Endothelial cell of umbilical vein (primary cell): ENCODE results near the gene BRAP. TPM values are rescaled to one million over a fixed set of nuclear protein-coding genes. Genes with fewer than 3 reads are reported as not detected.

Experiments
- BruUV-seq: library from RNA; stranded (reverse); fragments of 400-500 nt; replicated peaks from 2 replicates; lab custom pipeline; 2021; lab: Mats Ljungman, UMichigan
- CTCF ChIA-PET: fragments of 300-600, 350-600 bp; sonication (Branson Sonifier 250); formaldehyde crosslinking; loops from one replicate; lab custom pipeline; 2021; ENCODE audit warnings: antibody characterized with exemption, inconsistent platforms; lab: Charles Lee
- POLR2A ChIA-PET: fragments of 300-600, 350-600 bp; sonication (Branson Sonifier 250); formaldehyde crosslinking; loops from one replicate; lab custom pipeline; 2021; ENCODE audit warnings: antibody characterized with exemption, inconsistent platforms; lab: Charles Lee
- DNase-seq: peaks from one replicate; pipeline ENCODE4 v3.0.0-alpha.2; 2011; ENCODE audit warnings: low read depth, low spot score
- FAIRE-seq: peaks from 2 replicates; lab custom pipeline; 2011; peaks lifted over from hg19 to GRCh38; lab: Jason Lieb, UNC
- H2AFZ ChIP-seq: 2 replicates; pipeline ENCODE4 v1.6.0; 2012; ENCODE audit warnings: low read depth, low read length, control low read depth, inconsistent platforms
- H3K27ac ChIP-seq: 2 replicates; pipeline ENCODE4 v1.5.1; 2011; ENCODE audit warnings: low read depth, mild to moderate bottlenecking, control low read depth, low read length, moderate library complexity; ENCODE audit not compliant: insufficient read depth
- H3K27me3 ChIP-seq, 2 experiments: 2 replicates each; pipeline versions ENCODE4 v1.6.0 to v1.6.1; 2011; ENCODE audit warnings: low read length in 2 of 2, mixed read lengths in 1 of 2; ENCODE audit not compliant: control insufficient read depth in 2 of 2, insufficient read depth in 2 of 2
- H3K36me3 ChIP-seq, 2 experiments: 2 replicates in 1 of 2; 3 replicates in 1 of 2; pipeline ENCODE4 v1.5.1; 2011; ENCODE audit warnings: low read length in 2 of 2, mild to moderate bottlenecking in 1 of 2, moderate library complexity in 1 of 2; ENCODE audit not compliant: control insufficient read depth in 2 of 2, insufficient read depth in 2 of 2; ENCODE audit errors: extremely low read depth in 1 of 2
- H3K4me1 ChIP-seq: 3 replicates; pipeline ENCODE4 v1.5.1; 2011; ENCODE audit warnings: mild to moderate bottlenecking, low read length; ENCODE audit not compliant: control insufficient read depth, insufficient read depth; ENCODE audit errors: extremely low read depth
- H3K4me2 ChIP-seq: 2 replicates; pipeline ENCODE4 v1.6.1; 2011; ENCODE audit warnings: low read length, control low read depth, mixed read lengths; ENCODE audit not compliant: insufficient read depth
- H3K4me3 ChIP-seq, 3 experiments: fragments of 200-600 bp in 1 of 3; sonication (generic), shearing (Covaris generic) in 1 of 3; replicated peaks in 1 of 3; 2 replicates each; pipeline ENCODE4 v1.5.1; 2011 to 2016; ENCODE audit warnings: control low read depth in 3 of 3, low read length in 3 of 3, mild to moderate bottlenecking in 2 of 3, inconsistent platforms in 1 of 3, low read depth in 1 of 3, moderate library complexity in 1 of 3; ENCODE audit not compliant: insufficient read depth in 1 of 3
- H3K79me2 ChIP-seq: 2 replicates; pipeline ENCODE4 v1.6.0; 2012; ENCODE audit warnings: low read length, inconsistent platforms; ENCODE audit not compliant: control insufficient read depth, insufficient read depth
- H3K9ac ChIP-seq: replicated peaks from 2 replicates; pipeline ENCODE3; 2011; ENCODE audit warnings: low read length, control low read depth; ENCODE audit not compliant: insufficient read depth; ENCODE audit errors: extremely low read depth
- H3K9me1 ChIP-seq: replicated peaks from 3 replicates; pipeline ENCODE4 v1.6.0; 2011; ENCODE audit warnings: mild to moderate bottlenecking, low read length; ENCODE audit not compliant: control insufficient read depth, insufficient read depth; ENCODE audit errors: extremely low read depth
- H3K9me3 ChIP-seq: replicated peaks from 2 replicates; pipeline ENCODE4 v1.5.1; 2012; ENCODE audit warnings: low read length, inconsistent platforms; ENCODE audit not compliant: control insufficient read depth, insufficient read depth
- H4K20me1 ChIP-seq: replicated peaks from 2 replicates; pipeline ENCODE3; 2011; ENCODE audit warnings: mild to moderate bottlenecking, low read length; ENCODE audit not compliant: control insufficient read depth, insufficient read depth; ENCODE audit errors: extremely low read depth
- EZH2 ChIP-seq: IDR thresholded peaks from 2 replicates; pipeline ENCODE4 v1.6.1; 2012; ENCODE audit warnings: borderline replicate concordance, low read depth, mild to moderate bottlenecking, moderate library complexity, low read length, inconsistent platforms; ENCODE audit not compliant: severe bottlenecking
- FOS ChIP-seq: IDR thresholded peaks from 2 replicates; pipeline ENCODE4 v1.6.1; 2011; ENCODE audit warnings: mild to moderate bottlenecking, low read length, moderate library complexity, borderline replicate concordance; ENCODE audit not compliant: insufficient read depth
- GATA2 ChIP-seq: IDR thresholded peaks from 2 replicates; pipeline ENCODE4 v1.7.0; 2011; ENCODE audit warnings: low read depth, mild to moderate bottlenecking, moderate library complexity, mixed read lengths, low read length; ENCODE audit not compliant: insufficient read length, insufficient read depth
- JUN ChIP-seq: IDR thresholded peaks from 2 replicates; pipeline ENCODE4 v1.6.1; 2011; ENCODE audit warnings: borderline replicate concordance, low read depth; ENCODE audit not compliant: insufficient read length, insufficient read depth
- MYC ChIP-seq: IDR thresholded peaks from one replicate; pipeline ENCODE4 v1.6.1; 2011; ENCODE audit warnings: mild to moderate bottlenecking, low read depth, low read length
- POLR2A ChIP-seq: IDR thresholded peaks from 2 replicates; pipeline ENCODE4 v1.6.1; 2012; ENCODE audit warnings: low read depth, mild to moderate bottlenecking, control low read depth, low read length
- POLR2AphosphoS5 ChIP-seq: IDR thresholded peaks from 2 replicates; pipeline ENCODE4 v1.6.1; 2012; ENCODE audit warnings: low read depth, mild to moderate bottlenecking, control low read depth, low read length, moderate library complexity; ENCODE audit not compliant: insufficient read depth
- dilution Hi-C: fragments of 300-500 bp; cut with MboI; formaldehyde crosslinking; loops from one replicate; pipeline ENCODE4 v1.15.0; 2019; ENCODE audit warnings: low sequenced_read_pairs; ENCODE audit not compliant: extremely low pct_ligation_motif_present
- intact Hi-C: fragments of 100-400 bp; cut with micrococcal nuclease; formaldehyde crosslinking; loops from one replicate; pipeline ENCODE4 v1.10.0; 2022
- polyA plus RNA-seq, 4 experiments: library from polyadenylated mRNA; depleted of rRNA in 3 of 4; stranded (reverse) in 3 of 4; unstranded in 1 of 4; fragments of >200 nt; gene quantifications; 2 replicates each; pipeline versions ENCODE4 v1.2.1 to v1.2.3, GENCODE V29; 2011 to 2012; ENCODE audit warnings: missing spikeins in 1 of 4
- total RNA-seq: library from RNA; stranded (reverse); gene quantifications from 2 replicates; pipeline ENCODE4 v1.2.3, GENCODE V29; 2021
- TF ChIP-seq, protein P1 (sequence below), 2 donors: IDR thresholded peaks; 1 replicate in 1 of 2; 2 replicates in 1 of 2; pipeline ENCODE4 v1.5.1; 2011; ENCODE audit warnings: low read length in 2 of 2, mild to moderate bottlenecking in 2 of 2, moderate library complexity in 2 of 2, control low read depth in 1 of 2, inconsistent platforms in 1 of 2, low read depth in 1 of 2; ENCODE audit not compliant: insufficient read depth in 1 of 2; ENCODE audit errors: extremely low read depth in 1 of 2
- TF ChIP-seq, protein P2 (sequence below): IDR thresholded peaks from 2 replicates; pipeline ENCODE4 v1.6.1; 2011; ENCODE audit not compliant: insufficient read depth, insufficient read length

The BRAP gene
- total and polyA plus RNA-seq, 2 donors (not counting 3 experiments of a cell fraction or from before 2014, with no cell fraction given) = 14.4 to 16.5 TPM

DNA sequence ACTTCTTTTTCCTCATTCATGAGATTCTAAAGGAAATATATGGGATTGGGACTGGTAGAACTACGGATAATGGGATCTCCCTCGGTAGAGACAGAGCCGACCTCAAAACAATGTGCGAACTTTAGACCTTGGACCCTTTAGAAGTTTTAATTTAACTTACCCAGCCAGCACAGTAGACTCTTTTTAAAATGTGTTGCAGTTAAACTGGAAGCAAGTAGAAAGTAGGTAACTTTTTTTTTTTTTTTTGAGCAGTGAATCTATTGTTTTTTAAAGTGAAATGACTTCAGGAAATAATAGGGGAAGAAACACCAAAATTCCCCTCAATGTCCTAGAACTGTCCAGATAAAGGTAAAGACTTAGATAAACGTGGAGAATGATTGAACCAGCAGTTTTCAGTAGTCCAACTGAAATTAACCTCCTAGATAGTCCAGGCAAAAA is 85.5 kb downstream of the BRAP start:
- peak overlapping the region; percentile 80 for H3K27ac ChIP-seq
- DNase-seq = no peak
- CTCF ChIA-PET = no interaction called here
- peaks cover 37% of the 10 kb centered on the region for H3K79me2 ChIP-seq
- no peaks in the 10 kb centered on the region for H3K9me1 ChIP-seq
- POLR2A ChIA-PET = interaction anchor here (0.7 kb wide), 1 partner anchor 824 kb away, joined by 3 read pairs; no protein-coding TSS in a partner anchor
- dilution Hi-C loops = no loop called here
- intact Hi-C loops = no loop called here
- H3K4me3 ChIP-seq = peak overlapping the region; percentile 17 to 85 (median 44)
- no TSS peak for BruUV-seq
- H3K4me2 ChIP-seq = peak overlapping the region; percentile 86
- no peak for TF ChIP-seq POLR2AphosphoS5
- TF ChIP-seq, protein P1, sequence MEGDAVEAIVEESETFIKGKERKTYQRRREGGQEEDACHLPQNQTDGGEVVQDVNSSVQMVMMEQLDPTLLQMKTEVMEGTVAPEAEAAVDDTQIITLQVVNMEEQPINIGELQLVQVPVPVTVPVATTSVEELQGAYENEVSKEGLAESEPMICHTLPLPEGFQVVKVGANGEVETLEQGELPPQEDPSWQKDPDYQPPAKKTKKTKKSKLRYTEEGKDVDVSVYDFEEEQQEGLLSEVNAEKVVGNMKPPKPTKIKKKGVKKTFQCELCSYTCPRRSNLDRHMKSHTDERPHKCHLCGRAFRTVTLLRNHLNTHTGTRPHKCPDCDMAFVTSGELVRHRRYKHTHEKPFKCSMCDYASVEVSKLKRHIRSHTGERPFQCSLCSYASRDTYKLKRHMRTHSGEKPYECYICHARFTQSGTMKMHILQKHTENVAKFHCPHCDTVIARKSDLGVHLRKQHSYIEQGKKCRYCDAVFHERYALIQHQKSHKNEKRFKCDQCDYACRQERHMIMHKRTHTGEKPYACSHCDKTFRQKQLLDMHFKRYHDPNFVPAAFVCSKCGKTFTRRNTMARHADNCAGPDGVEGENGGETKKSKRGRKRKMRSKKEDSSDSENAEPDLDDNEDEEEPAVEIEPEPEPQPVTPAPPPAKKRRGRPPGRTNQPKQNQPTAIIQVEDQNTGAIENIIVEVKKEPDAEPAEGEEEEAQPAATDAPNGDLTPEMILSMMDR (IDR thresholded peaks at IDR 0.05; ENCODE audit: extremely low read depth in 1 of 2, insufficient read depth in 1 of 2, low read depth in 1 of 2, low read length in 2 of 2) = no peak
- no peak for TF ChIP-seq FOS
- TF ChIP-seq GATA2 = no peak
- TF ChIP-seq JUN = no peak
- TF ChIP-seq, protein P2, sequence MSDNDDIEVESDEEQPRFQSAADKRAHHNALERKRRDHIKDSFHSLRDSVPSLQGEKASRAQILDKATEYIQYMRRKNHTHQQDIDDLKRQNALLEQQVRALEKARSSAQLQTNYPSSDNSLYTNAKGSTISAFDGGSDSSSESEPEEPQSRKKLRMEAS = no peak
- no peak for TF ChIP-seq MYC
- TF ChIP-seq EZH2 = no peak
- TF ChIP-seq POLR2A = no peak
- H3K36me3 ChIP-seq = no peaks in the 10 kb centered on the region
- peaks cover 20% of the 10 kb centered on the region for H3K4me1 ChIP-seq
- peak overlapping the region; percentile 39 for H2AFZ ChIP-seq
- H3K27me3 ChIP-seq = no peaks in the 10 kb centered on the region
- peak; percentile 43 for FAIRE-seq
- peaks cover 6% of the 10 kb centered on the region for H4K20me1 ChIP-seq
- H3K9ac ChIP-seq = peak overlapping the region; percentile 82
- H3K9me3 ChIP-seq = no peaks in the 10 kb centered on the region
